DOHH2 (cell line): Measurements from ENCODE around the gene BIVM.
A peak's percentile ranks its signal among the peaks of the same experiment; 100 is the strongest.

Source experiments
- H3F3A ChIP-seq: fragments of 200-600 bp; sonication (generic), shearing (Covaris generic); 2 replicates; pipeline ENCODE4 v1.6.0; 2016; ENCODE audit warnings: antibody characterized with exemption, mild to moderate bottlenecking; ENCODE audit not compliant: control insufficient read depth, insufficient read depth
- H3K27ac ChIP-seq: fragments of 200-600 bp; sonication (generic); 2 replicates; pipeline ENCODE4 v1.5.1; 2014; ENCODE audit warnings: low read depth, mild to moderate bottlenecking, low read length, moderate library complexity
- H3K27me3 ChIP-seq: fragments of 200-600 bp; sonication (generic); 2 replicates; pipeline ENCODE4 v1.6.1; 2014; ENCODE audit warnings: mild to moderate bottlenecking, low read length, mixed read lengths; ENCODE audit not compliant: control insufficient read depth
- H3K36me3 ChIP-seq: fragments of 200-600 bp; sonication (generic); 2 replicates; pipeline ENCODE4 v1.6.1; 2014; ENCODE audit warnings: mild to moderate bottlenecking, low read length, moderate library complexity, mixed read lengths; ENCODE audit not compliant: control insufficient read depth
- H3K4me1 ChIP-seq: fragments of 200-600 bp; sonication (generic); 2 replicates; pipeline ENCODE4 v1.6.1; 2014; ENCODE audit warnings: mild to moderate bottlenecking, low read length, mixed read lengths; ENCODE audit not compliant: control insufficient read depth
- H3K4me2 ChIP-seq: fragments of 200-600 bp; sonication (generic); 2 replicates; pipeline ENCODE4 v1.6.0; 2014; ENCODE audit warnings: mild to moderate bottlenecking, low read length, moderate library complexity
- H3K4me3 ChIP-seq: fragments of 200-600 bp; sonication (generic); 2 replicates; pipeline ENCODE4 v1.5.1; 2014; ENCODE audit warnings: mild to moderate bottlenecking, low read length, mixed read lengths
- H3K79me2 ChIP-seq: fragments of 200-600 bp; sonication (generic); 2 replicates; pipeline ENCODE4 v1.6.1; 2014; ENCODE audit warnings: mild to moderate bottlenecking, low read length, mixed read lengths; ENCODE audit not compliant: control insufficient read depth
- H3K9me2 ChIP-seq: fragments of 200-600 bp; sonication (generic); replicated peaks from 2 replicates; pipeline ENCODE4 v1.6.1; 2014; ENCODE audit warnings: mild to moderate bottlenecking, low read length, mixed read lengths; ENCODE audit not compliant: control insufficient read depth
- H3K9me3 ChIP-seq: fragments of 200-600 bp; sonication (generic); 2 replicates; pipeline ENCODE4 v1.6.1; 2014; ENCODE audit warnings: antibody characterized with exemption, low read length, mixed read lengths; ENCODE audit not compliant: control insufficient read depth, insufficient read depth
- H4K20me1 ChIP-seq: fragments of 200-600 bp; sonication (generic); 2 replicates; pipeline ENCODE4 v1.6.0; 2014; ENCODE audit warnings: low read depth, mild to moderate bottlenecking, antibody characterized with exemption, low read length, moderate library complexity; ENCODE audit not compliant: control insufficient read depth, insufficient read depth
- CTCF ChIP-seq: fragments of 200-600 bp; sonication (generic); IDR thresholded peaks from one replicate; pipeline ENCODE4 v1.5.1; 2014; ENCODE audit warnings: antibody characterized with exemption, mild to moderate bottlenecking, low read depth, low read length; ENCODE audit not compliant: poor library complexity, severe bottlenecking
- EZH2phosphoT487 ChIP-seq: fragments of 200-600 bp; sonication (generic); IDR thresholded peaks from 2 replicates; pipeline ENCODE4 v1.6.1; 2017; ENCODE audit warnings: borderline replicate concordance, mild to moderate bottlenecking, antibody characterized with exemption, low read length, moderate library complexity, mixed read lengths

Gene BIVM

GRCh38 chr13:102845289-102845629 is 46.3 kb downstream of the BIVM start:
- Histone ChIP-seq H3K79me2 (peaks cover 53% of the 10 kb centered on the region), H3K27me3 (no peaks in the 10 kb centered on the region), H3K4me1 (peaks cover 17% of the 10 kb centered on the region), H3K4me3 (peak overlapping the region; percentile 94), H3K9me2 (no peaks in the 10 kb centered on the region), H3K4me2 (peak overlapping the region; percentile 78), H4K20me1 (no peaks in the 10 kb centered on the region), H3K36me3 (peaks cover 10% of the 10 kb centered on the region), H3K27ac (peak overlapping the region; percentile 93), H3K9me3 (no peaks in the 10 kb centered on the region), H3F3A (peaks cover 12% of the 10 kb centered on the region; the same call in 1 of the 2 replicates)
- TF ChIP-seq EZH2phosphoT487 (no peak), CTCF (no peak)

- Histone ChIP-seq H3F3A (peaks cover 12% of the 10 kb centered on the region; the same call in 1 of the 2 replicates), H3K4me2 (peak within 1 kb of the TSS; percentile 78), H3K27me3 (no peaks in the 10 kb centered on the region), H3K4me3 (peak within 1 kb of the TSS; percentile 94), H3K36me3 (peaks cover 10% of the 10 kb centered on the region), H3K9me2 (no peaks in the 10 kb centered on the region), H3K79me2 (peaks cover 58% of the 10 kb centered on the region), H3K9me3 (no peaks in the 10 kb centered on the region), H3K4me1 (peaks cover 17% of the 10 kb centered on the region), H4K20me1 (no peaks in the 10 kb centered on the region), H3K27ac (peak within 1 kb of the TSS; percentile 93)
- TF ChIP-seq EZH2phosphoT487 (no peak), CTCF (no peak)
These were observed 46.8 kb downstream of the BIVM start, which contains the start of gene ERCC5 for GRCh38 chr13:102845630-102846260. ERCC5 (plus strand) TSS chr13:102846032; CDS start chr13:102846267, 235 bp downstream.

- peak overlapping the region; percentile 94 for H3K4me3 ChIP-seq
- TF ChIP-seq CTCF = no peak
- TF ChIP-seq EZH2phosphoT487 = no peak
- H3K27ac ChIP-seq = peak overlapping the region; percentile 93
- no peaks in the 10 kb centered on the region for H3K27me3 ChIP-seq
- H3K9me3 ChIP-seq = no peaks in the 10 kb centered on the region
- H3K9me2 ChIP-seq = no peaks in the 10 kb centered on the region
- peaks cover 58% of the 10 kb centered on the region for H3K79me2 ChIP-seq
- H3K4me1 ChIP-seq = peaks cover 17% of the 10 kb centered on the region
- H3F3A ChIP-seq = peaks cover 9% of the 10 kb centered on the region; the same call in 1 of the 2 replicates
- H4K20me1 ChIP-seq = no peaks in the 10 kb centered on the region
- peak overlapping the region; percentile 78 for H3K4me2 ChIP-seq
- peaks cover 10% of the 10 kb centered on the region for H3K36me3 ChIP-seq
These were observed 47.5 kb downstream of the BIVM start for GRCh38 chr13:102846261-102847015.
